Measurements from ENCODE around the gene CASQ1. TPM values are rescaled to one million over a fixed set of nuclear protein-coding genes. Genes with fewer than 3 reads are reported as not detected.

Gene CASQ1
- total and polyA plus RNA-seq, 9 of the 15 experiments (the other 6 are each of a cell fraction or from before 2014, with no cell fraction given): not detected

- TF ChIP-seq, protein P1, sequence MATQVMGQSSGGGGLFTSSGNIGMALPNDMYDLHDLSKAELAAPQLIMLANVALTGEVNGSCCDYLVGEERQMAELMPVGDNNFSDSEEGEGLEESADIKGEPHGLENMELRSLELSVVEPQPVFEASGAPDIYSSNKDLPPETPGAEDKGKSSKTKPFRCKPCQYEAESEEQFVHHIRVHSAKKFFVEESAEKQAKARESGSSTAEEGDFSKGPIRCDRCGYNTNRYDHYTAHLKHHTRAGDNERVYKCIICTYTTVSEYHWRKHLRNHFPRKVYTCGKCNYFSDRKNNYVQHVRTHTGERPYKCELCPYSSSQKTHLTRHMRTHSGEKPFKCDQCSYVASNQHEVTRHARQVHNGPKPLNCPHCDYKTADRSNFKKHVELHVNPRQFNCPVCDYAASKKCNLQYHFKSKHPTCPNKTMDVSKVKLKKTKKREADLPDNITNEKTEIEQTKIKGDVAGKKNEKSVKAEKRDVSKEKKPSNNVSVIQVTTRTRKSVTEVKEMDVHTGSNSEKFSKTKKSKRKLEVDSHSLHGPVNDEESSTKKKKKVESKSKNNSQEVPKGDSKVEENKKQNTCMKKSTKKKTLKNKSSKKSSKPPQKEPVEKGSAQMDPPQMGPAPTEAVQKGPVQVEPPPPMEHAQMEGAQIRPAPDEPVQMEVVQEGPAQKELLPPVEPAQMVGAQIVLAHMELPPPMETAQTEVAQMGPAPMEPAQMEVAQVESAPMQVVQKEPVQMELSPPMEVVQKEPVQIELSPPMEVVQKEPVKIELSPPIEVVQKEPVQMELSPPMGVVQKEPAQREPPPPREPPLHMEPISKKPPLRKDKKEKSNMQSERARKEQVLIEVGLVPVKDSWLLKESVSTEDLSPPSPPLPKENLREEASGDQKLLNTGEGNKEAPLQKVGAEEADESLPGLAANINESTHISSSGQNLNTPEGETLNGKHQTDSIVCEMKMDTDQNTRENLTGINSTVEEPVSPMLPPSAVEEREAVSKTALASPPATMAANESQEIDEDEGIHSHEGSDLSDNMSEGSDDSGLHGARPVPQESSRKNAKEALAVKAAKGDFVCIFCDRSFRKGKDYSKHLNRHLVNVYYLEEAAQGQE (IDR thresholded peaks at IDR 0.05; ENCODE audit: borderline replicate concordance): no peak
- TF ChIP-seq, protein P1 (CRISPR knock-in tag; IDR thresholded peaks at IDR 0.05; ENCODE audit: low read depth): no peak
- TF ChIP-seq USF2 (CRISPR knock-in tag; IDR thresholded peaks at IDR 0.05) (peak; percentile 34; the same call in 1 of the 2 replicates), PHF8 (IDR thresholded peaks at IDR 0.05; ENCODE audit: borderline replicate concordance, low read length) (no peak), ZNF316 (IDR thresholded peaks at IDR 0.05) (no peak), ZNF79 (CRISPR knock-in tag; IDR thresholded peaks at IDR 0.05; ENCODE audit: low read depth) (no peak), ZNF134 (CRISPR knock-in tag; conservative IDR thresholded peaks at IDR 0.05) (no peak), TOE1 (IDR thresholded peaks at IDR 0.05; ENCODE audit: borderline replicate concordance) (peak; percentile 49; the same call in 1 of the 2 replicates), TOE1 (CRISPR knock-in tag; IDR thresholded peaks at IDR 0.05; ENCODE audit: borderline replicate concordance, low read depth) (no peak), MTA3 (IDR thresholded peaks at IDR 0.05; ENCODE audit: borderline replicate concordance) (no peak), E2F8 (IDR thresholded peaks at IDR 0.05; ENCODE audit: low read depth, partially characterized antibody) (no peak), CCNT2 (IDR thresholded peaks at IDR 0.05; ENCODE audit: borderline replicate concordance, extremely low read depth, insufficient read length, low read depth, low read length) (no peak), ASH1L (IDR thresholded peaks at IDR 0.05; ENCODE audit: borderline replicate concordance, low read depth, partially characterized antibody) (no peak), EGR1 (conservative IDR thresholded peaks at IDR 0.05) (no peak)
- TF ChIP-seq, protein P2, sequence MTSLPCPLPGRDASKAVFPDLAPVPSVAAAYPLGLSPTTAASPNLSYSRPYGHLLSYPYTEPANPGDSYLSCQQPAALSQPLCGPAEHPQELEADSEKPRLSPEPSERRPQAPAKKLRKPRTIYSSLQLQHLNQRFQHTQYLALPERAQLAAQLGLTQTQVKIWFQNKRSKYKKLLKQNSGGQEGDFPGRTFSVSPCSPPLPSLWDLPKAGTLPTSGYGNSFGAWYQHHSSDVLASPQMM (CRISPR knock-in tag; IDR thresholded peaks at IDR 0.05): no peak
- TF ChIP-seq, protein P3, sequence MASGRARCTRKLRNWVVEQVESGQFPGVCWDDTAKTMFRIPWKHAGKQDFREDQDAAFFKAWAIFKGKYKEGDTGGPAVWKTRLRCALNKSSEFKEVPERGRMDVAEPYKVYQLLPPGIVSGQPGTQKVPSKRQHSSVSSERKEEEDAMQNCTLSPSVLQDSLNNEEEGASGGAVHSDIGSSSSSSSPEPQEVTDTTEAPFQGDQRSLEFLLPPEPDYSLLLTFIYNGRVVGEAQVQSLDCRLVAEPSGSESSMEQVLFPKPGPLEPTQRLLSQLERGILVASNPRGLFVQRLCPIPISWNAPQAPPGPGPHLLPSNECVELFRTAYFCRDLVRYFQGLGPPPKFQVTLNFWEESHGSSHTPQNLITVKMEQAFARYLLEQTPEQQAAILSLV (tag; IDR thresholded peaks at IDR 0.05): no peak
These were observed 31.8 kb upstream of the CASQ1 start (continued) for GRCh38 chr1:160158534-160158933.

All from K562 (cell line).